ENCODE data around the gene TAF6L.
A peak's percentile ranks its signal among the peaks of the same experiment; 100 is the strongest.

Gene TAF6L

GRCh38 chr11:62774407-62774806 lies 3.2 kb downstream of the TAF6L start:
- no peak for FAIRE-seq
- TF ChIP-seq POLR2AphosphoS5 (IDR thresholded peaks at IDR 0.05; ENCODE audit: low read depth, low read length) (no peak), POLR2A (IDR thresholded peaks at IDR 0.05; ENCODE audit: low read depth, low read length) (no peak), TAF1 (IDR thresholded peaks at IDR 0.05; ENCODE audit: borderline replicate concordance, low read depth, low read length) (no peak)

GRCh38 chr11:62775646-62776045 lies 4.5 kb downstream of the TAF6L start:
- DNase-seq (ENCODE audit: insufficient read length) (no peak), FAIRE-seq (no peak)
- TF ChIP-seq POLR2A (IDR thresholded peaks at IDR 0.05; ENCODE audit: low read depth, low read length) (no peak), POLR2AphosphoS5 (IDR thresholded peaks at IDR 0.05; ENCODE audit: low read depth, low read length) (no peak), TAF1 (IDR thresholded peaks at IDR 0.05; ENCODE audit: borderline replicate concordance, low read depth, low read length) (no peak)

More at GRCh38 chr11:62774407-62774806, 3.2 kb downstream of the TAF6L start:
- DNase-seq (ENCODE audit: insufficient read length): no peak

- TF ChIP-seq POLR2A (IDR thresholded peaks at IDR 0.05; ENCODE audit: low read depth, low read length) (no peak), TAF1 (IDR thresholded peaks at IDR 0.05; ENCODE audit: borderline replicate concordance, low read depth, low read length) (no peak), POLR2AphosphoS5 (IDR thresholded peaks at IDR 0.05; ENCODE audit: low read depth, low read length) (no peak)
- FAIRE-seq: no peak
These were observed 6.2 kb downstream of the TAF6L start for GRCh38 chr11:62777389-62777788.

GRCh38 chr11:62778441-62778840 lies 7.2 kb downstream of the TAF6L start:
- FAIRE-seq (no peak), DNase-seq (ENCODE audit: insufficient read length) (no peak)
- TF ChIP-seq POLR2AphosphoS5 (IDR thresholded peaks at IDR 0.05; ENCODE audit: low read depth, low read length) (no peak), POLR2A (IDR thresholded peaks at IDR 0.05; ENCODE audit: low read depth, low read length) (no peak), TAF1 (IDR thresholded peaks at IDR 0.05; ENCODE audit: borderline replicate concordance, low read depth, low read length) (no peak)

More at GRCh38 chr11:62777389-62777788, 6.2 kb downstream of the TAF6L start:
- DNase-seq (ENCODE audit: insufficient read length): no peak

GRCh38 chr11:62782753-62783152 lies 11.6 kb downstream of the TAF6L start:
- FAIRE-seq: no peak
- no peak for DNase-seq (ENCODE audit: insufficient read length)
- TF ChIP-seq TAF1 (IDR thresholded peaks at IDR 0.05; ENCODE audit: borderline replicate concordance, low read depth, low read length) (no peak), POLR2AphosphoS5 (IDR thresholded peaks at IDR 0.05; ENCODE audit: low read depth, low read length) (no peak), POLR2A (IDR thresholded peaks at IDR 0.05; ENCODE audit: low read depth, low read length) (no peak)

GRCh38 chr11:62786318-62787004 lies 15.3 kb downstream of the TAF6L start:
- FAIRE-seq (no peak), DNase-seq (ENCODE audit: insufficient read length) (peak; percentile 90)
- TF ChIP-seq TAF1 (IDR thresholded peaks at IDR 0.05; ENCODE audit: borderline replicate concordance, low read depth, low read length): 0 out of 2 replicates have a peak, but pooled peaks have one; percentile 29
- no peak for TF ChIP-seq POLR2A (IDR thresholded peaks at IDR 0.05; ENCODE audit: low read depth, low read length)

- DNase-seq (ENCODE audit: insufficient read length) (peak; percentile 95), FAIRE-seq (peak; percentile 98)
- TF ChIP-seq TAF1 (IDR thresholded peaks at IDR 0.05; ENCODE audit: borderline replicate concordance, low read depth, low read length) (peak; percentile 75), POLR2A (IDR thresholded peaks at IDR 0.05; ENCODE audit: low read depth, low read length) (peak; percentile 99), POLR2AphosphoS5 (IDR thresholded peaks at IDR 0.05; ENCODE audit: low read depth, low read length) (peak; percentile 98)
These were observed 16.0 kb downstream of the TAF6L start, which contains the start of gene TMEM179B for GRCh38 chr11:62787005-62787759. TSS of gene TMEM179B (plus strand) at chr11:62787402. CDS start at chr11:62787432, 30 bp downstream.

GRCh38 chr11:62788991-62789390 lies 17.8 kb downstream of the TAF6L start:
- FAIRE-seq (no peak), DNase-seq (ENCODE audit: insufficient read length) (no peak)
- no peak for TF ChIP-seq TAF1 (IDR thresholded peaks at IDR 0.05; ENCODE audit: borderline replicate concordance, low read depth, low read length)
- no peak for TF ChIP-seq POLR2A (IDR thresholded peaks at IDR 0.05; ENCODE audit: low read depth, low read length)
- no peak for TF ChIP-seq POLR2AphosphoS5 (IDR thresholded peaks at IDR 0.05; ENCODE audit: low read depth, low read length)

GRCh38 chr11:62789576-62789975 lies 18.4 kb downstream of the TAF6L start:
- TF ChIP-seq POLR2AphosphoS5 (IDR thresholded peaks at IDR 0.05; ENCODE audit: low read depth, low read length): no peak; the same call in 1 of the 2 replicates
- TF ChIP-seq TAF1 (IDR thresholded peaks at IDR 0.05; ENCODE audit: borderline replicate concordance, low read depth, low read length): no peak
- TF ChIP-seq POLR2A (IDR thresholded peaks at IDR 0.05; ENCODE audit: low read depth, low read length): peak; percentile 15; the same call in 1 of the 2 replicates

GRCh38 chr11:62791501-62792201 lies 20.5 kb downstream of the TAF6L start, which contains the start of gene TMEM223:
TSS of gene TMEM223 (minus strand) at chr11:62792006. CDS start at chr11:62791994, 12 bp downstream.
- FAIRE-seq (peak; percentile 96), DNase-seq (ENCODE audit: insufficient read length) (peak; percentile 90)
- peak; percentile 98 for TF ChIP-seq POLR2AphosphoS5 (IDR thresholded peaks at IDR 0.05; ENCODE audit: low read depth, low read length)
- peak; percentile 75 for TF ChIP-seq TAF1 (IDR thresholded peaks at IDR 0.05; ENCODE audit: borderline replicate concordance, low read depth, low read length)
- TF ChIP-seq POLR2A (IDR thresholded peaks at IDR 0.05; ENCODE audit: low read depth, low read length): peak; percentile 97

More at GRCh38 chr11:62789576-62789975, 18.4 kb downstream of the TAF6L start:
- DNase-seq (ENCODE audit: insufficient read length) (no peak), FAIRE-seq (no peak)

GRCh38 chr11:62792202-62792575 lies 21.0 kb downstream of the TAF6L start:
- TF ChIP-seq POLR2AphosphoS5 (IDR thresholded peaks at IDR 0.05; ENCODE audit: low read depth, low read length): no peak
- TF ChIP-seq TAF1 (IDR thresholded peaks at IDR 0.05; ENCODE audit: borderline replicate concordance, low read depth, low read length): no peak
- no peak for TF ChIP-seq POLR2A (IDR thresholded peaks at IDR 0.05; ENCODE audit: low read depth, low read length)
- no peak for DNase-seq (ENCODE audit: insufficient read length)
- no peak for FAIRE-seq

Data from GM12892 (cell line).